ENCODE measurements around the gene PPP2R2D. TPM values are rescaled to one million over a fixed set of nuclear protein-coding genes. Genes with fewer than 3 reads are reported as not detected.

Gene PPP2R2D
- total RNA-seq, 1 donor from 2014 or later: 37.4 TPM

DNA sequence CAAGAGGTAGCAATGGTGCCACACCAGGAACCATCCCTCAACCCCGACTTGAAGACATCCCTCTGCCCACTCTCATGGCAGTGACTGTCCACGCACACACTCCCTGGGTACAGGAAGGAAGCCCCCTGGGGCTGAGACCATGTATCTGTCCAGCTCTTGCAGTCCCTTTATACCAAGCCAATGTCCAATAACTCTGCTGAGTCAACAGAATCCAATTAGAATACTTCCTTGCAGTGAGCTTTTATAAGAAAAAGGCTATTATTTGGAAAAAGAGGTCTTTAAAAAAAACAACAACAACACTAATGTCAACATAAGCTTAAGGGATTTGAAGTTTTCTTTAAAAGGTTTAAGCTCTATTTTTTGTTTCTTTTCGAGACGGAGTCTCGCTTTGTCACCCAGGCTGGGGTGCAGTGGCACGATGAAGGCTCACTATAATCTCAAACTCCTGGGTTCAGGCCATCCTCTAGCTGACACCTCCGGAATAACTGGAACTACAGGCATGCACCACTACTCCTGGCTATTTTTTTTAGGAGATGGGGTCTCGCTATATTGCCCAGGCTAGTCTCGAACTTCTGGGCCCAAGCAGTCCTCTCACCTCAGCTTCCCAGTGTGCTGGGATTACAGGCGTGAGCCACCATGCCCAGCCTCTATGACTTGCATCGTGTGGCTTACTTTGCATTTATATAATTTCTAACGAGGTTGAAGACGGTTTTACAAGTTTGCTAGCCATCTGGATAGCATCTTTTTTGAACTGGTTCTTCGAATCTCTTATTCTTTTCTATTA, 73.4 kb downstream of the PPP2R2D start:
- no peaks in the 10 kb centered on the region for H3K27me3 ChIP-seq (ENCODE audit: control insufficient read depth, insufficient read depth, low read length)
- H3K36me3 ChIP-seq (ENCODE audit: control insufficient read depth, insufficient read depth, low read length): peaks cover 3% of the 10 kb centered on the region
- no peak for DNase-seq (ENCODE audit: low read depth)
- no peak overlapping the region for H3K4me3 ChIP-seq (ENCODE audit: low read depth, low read length)
- TF ChIP-seq, protein P1, sequence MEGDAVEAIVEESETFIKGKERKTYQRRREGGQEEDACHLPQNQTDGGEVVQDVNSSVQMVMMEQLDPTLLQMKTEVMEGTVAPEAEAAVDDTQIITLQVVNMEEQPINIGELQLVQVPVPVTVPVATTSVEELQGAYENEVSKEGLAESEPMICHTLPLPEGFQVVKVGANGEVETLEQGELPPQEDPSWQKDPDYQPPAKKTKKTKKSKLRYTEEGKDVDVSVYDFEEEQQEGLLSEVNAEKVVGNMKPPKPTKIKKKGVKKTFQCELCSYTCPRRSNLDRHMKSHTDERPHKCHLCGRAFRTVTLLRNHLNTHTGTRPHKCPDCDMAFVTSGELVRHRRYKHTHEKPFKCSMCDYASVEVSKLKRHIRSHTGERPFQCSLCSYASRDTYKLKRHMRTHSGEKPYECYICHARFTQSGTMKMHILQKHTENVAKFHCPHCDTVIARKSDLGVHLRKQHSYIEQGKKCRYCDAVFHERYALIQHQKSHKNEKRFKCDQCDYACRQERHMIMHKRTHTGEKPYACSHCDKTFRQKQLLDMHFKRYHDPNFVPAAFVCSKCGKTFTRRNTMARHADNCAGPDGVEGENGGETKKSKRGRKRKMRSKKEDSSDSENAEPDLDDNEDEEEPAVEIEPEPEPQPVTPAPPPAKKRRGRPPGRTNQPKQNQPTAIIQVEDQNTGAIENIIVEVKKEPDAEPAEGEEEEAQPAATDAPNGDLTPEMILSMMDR (IDR thresholded peaks at IDR 0.05; ENCODE audit: insufficient read depth, low read length, poor library complexity, severe bottlenecking): no peak

DNA sequence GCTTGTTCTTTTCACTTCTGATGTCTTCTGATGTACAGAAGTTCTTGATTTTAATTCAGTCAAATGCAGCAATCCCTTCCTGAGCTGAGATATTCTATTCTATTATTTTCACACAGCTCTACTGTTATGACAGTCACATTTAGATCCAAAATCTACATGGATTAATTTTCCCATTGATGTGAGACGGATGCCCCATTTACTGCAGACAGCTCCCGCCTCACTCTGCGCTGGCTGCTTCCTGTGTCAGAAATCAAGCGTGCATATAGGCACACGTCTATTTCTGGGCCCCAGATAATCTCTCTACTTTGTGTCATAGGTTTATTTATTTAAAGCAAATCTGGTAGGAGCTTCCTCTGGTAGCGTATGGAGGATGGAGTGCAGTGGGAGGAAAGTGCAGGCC, 74.2 kb downstream of the PPP2R2D start:
- DNase-seq (ENCODE audit: low read depth): no peak
- peaks cover 3% of the 10 kb centered on the region for H3K36me3 ChIP-seq (ENCODE audit: control insufficient read depth, insufficient read depth, low read length)
- no peaks in the 10 kb centered on the region for H3K27me3 ChIP-seq (ENCODE audit: control insufficient read depth, insufficient read depth, low read length)
- no peak overlapping the region for H3K4me3 ChIP-seq (ENCODE audit: low read depth, low read length)
- TF ChIP-seq, protein P1 (IDR thresholded peaks at IDR 0.05; ENCODE audit: insufficient read depth, low read length, poor library complexity, severe bottlenecking): no peak

DNA sequence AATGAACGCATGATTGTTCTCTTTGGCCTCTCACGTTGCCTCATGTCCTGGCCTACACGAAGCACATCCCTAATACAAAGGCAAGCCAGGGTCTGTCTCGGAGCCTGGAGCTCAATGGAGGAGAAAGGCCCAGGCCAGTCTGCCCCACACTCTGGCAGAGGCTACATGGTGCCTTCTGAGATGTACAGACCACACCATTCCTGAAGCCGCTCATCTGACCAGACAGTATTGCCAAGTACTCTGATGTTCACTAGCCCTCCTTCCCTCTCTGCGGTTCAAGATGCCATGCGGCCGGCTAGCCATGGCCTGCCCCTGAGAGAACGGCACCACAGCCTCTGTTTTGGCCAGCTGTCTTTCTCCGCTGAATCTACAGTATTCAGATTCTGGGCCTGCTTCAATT, 75.0 kb downstream of the PPP2R2D start:
- H3K27me3 ChIP-seq (ENCODE audit: control insufficient read depth, insufficient read depth, low read length): no peaks in the 10 kb centered on the region
- no peak for DNase-seq (ENCODE audit: low read depth)
- peaks cover 3% of the 10 kb centered on the region for H3K36me3 ChIP-seq (ENCODE audit: control insufficient read depth, insufficient read depth, low read length)
- H3K4me3 ChIP-seq (ENCODE audit: low read depth, low read length): no peak overlapping the region
- TF ChIP-seq, protein P1 (IDR thresholded peaks at IDR 0.05; ENCODE audit: insufficient read depth, low read length, poor library complexity, severe bottlenecking): no peak

DNA sequence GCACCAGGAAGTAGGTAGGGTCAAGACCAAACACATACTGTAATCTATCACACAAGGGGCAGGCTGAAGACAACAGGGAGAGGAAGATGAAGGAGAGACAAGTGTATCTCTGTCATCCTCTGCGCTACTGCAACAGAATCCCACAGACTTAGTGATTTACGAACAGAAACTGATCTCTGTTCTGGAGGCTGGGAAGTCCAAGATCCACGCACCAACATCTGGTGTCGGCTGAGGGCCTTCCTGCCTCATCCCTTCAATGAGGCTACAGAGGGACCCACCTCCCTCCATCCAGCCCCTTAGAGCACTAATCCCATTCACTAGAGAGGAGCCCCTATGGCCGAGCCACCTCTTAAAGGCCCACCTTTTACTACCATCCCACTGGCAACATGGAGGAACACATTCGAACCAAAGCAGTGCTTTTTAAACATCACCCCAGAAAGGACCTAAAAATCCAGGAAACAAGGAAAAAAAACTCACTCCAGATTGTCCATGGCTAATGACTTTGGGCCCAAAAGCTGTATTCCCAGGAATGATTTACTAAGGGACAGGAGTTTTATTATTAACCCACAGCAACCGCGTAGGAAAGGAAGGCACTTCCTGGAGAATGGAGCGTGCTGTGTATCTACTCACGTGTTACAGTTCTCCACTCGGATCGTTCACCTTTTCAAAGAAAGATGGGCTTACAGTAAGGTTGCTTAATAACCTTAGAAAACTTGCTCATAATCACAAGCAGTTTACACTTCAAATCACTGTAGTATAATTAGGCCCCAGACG, 76.7 kb downstream of the PPP2R2D start:
- DNase-seq (ENCODE audit: low read depth): no peak
- peaks cover 2% of the 10 kb centered on the region for H3K36me3 ChIP-seq (ENCODE audit: control insufficient read depth, insufficient read depth, low read length)
- no peak overlapping the region for H3K4me3 ChIP-seq (ENCODE audit: low read depth, low read length)
- TF ChIP-seq, protein P1 (IDR thresholded peaks at IDR 0.05; ENCODE audit: insufficient read depth, low read length, poor library complexity, severe bottlenecking): no peak
- H3K27me3 ChIP-seq (ENCODE audit: control insufficient read depth, insufficient read depth, low read length): no peaks in the 10 kb centered on the region

DNA sequence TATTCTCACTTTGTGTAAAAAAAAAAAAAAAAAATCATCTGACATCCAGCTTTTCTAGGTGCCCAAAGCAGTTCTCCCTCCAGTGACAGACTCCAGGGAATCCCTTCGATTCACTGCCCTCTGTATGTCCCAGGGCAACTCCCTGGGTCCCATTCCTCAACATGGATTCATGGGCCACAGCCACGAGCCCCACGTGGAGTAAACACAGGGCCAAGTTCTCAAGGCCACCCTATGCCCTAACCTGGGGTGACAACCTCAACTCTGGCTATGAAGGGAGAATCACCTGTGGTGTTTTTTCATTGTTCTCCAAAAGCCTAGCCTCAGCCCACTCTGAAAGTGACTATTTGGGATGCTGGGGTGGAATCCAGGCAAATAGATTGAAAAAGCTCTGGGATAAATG, 77.6 kb downstream of the PPP2R2D start:
- TF ChIP-seq, protein P1 (IDR thresholded peaks at IDR 0.05; ENCODE audit: insufficient read depth, low read length, poor library complexity, severe bottlenecking): no peak
- Histone ChIP-seq H3K4me3 (ENCODE audit: low read depth, low read length) (no peak overlapping the region), H3K27me3 (ENCODE audit: control insufficient read depth, insufficient read depth, low read length) (no peaks in the 10 kb centered on the region), H3K36me3 (ENCODE audit: control insufficient read depth, insufficient read depth, low read length) (peaks cover 2% of the 10 kb centered on the region)
- DNase-seq (ENCODE audit: low read depth): no peak
